PC-3 (cell line): ENCODE data around the gene TYMS. TPM values are rescaled to one million over a fixed set of nuclear protein-coding genes. Genes with fewer than 3 reads are reported as not detected.

Source experiments
- ATAC-seq: fragments of 200-7000 bp; cut with Tn5 transposase; 2 replicates; pipeline ENCODE4 v1.9.1; 2020; ENCODE audit warnings: mild to moderate bottlenecking, moderate library complexity
- BruUV-seq: library from RNA; stranded (reverse); fragments of 400-500 nt; replicated peaks from 2 replicates; lab custom pipeline; 2021; lab: Mats Ljungman, UMichigan
- CTCF ChIA-PET: fragments of 300-600 bp; sonication (Branson Sonifier 250); formaldehyde crosslinking; loops from one replicate; lab custom pipeline; 2022; ENCODE audit warnings: antibody characterized with exemption; lab: Charles Lee
- POLR2A ChIA-PET: fragments of 300-600 bp; sonication (Branson Sonifier 250); formaldehyde crosslinking; loops from one replicate; lab custom pipeline; 2022; ENCODE audit warnings: antibody characterized with exemption; ENCODE audit not compliant: unreplicated experiment; lab: Charles Lee
- DNase-seq: peaks from one replicate; pipeline ENCODE4 v3.0.0-alpha.2; 2015
- H2AFZ ChIP-seq: fragments of 300-600 bp; sonication (generic); 2 replicates; pipeline ENCODE4 v1.6.0; 2016; ENCODE audit warnings: antibody characterized with exemption, low read length
- H3F3A ChIP-seq: fragments of 300-600 bp; sonication (generic); one replicate; pipeline ENCODE4 v1.6.0; 2017; ENCODE audit warnings: antibody characterized with exemption, low read length, control low read depth, mild to moderate bottlenecking; ENCODE audit not compliant: unreplicated experiment
- H3K27ac ChIP-seq: fragments of 300-600 bp; sonication (generic); 2 replicates; pipeline ENCODE4 v1.5.1; 2016; ENCODE audit warnings: mild to moderate bottlenecking, low read length
- H3K27me3 ChIP-seq: fragments of 300-600 bp; sonication (generic); 2 replicates; pipeline ENCODE4 v1.6.1; 2016; ENCODE audit warnings: low read length, mixed read lengths
- H3K36me3 ChIP-seq: fragments of 300-600 bp; sonication (generic); 2 replicates; pipeline ENCODE4 v1.6.1; 2016; ENCODE audit warnings: low read depth, mixed run types, low read length, mixed read lengths
- H3K4me1 ChIP-seq: fragments of 300-600 bp; sonication (generic); 2 replicates; pipeline ENCODE4 v1.5.1; 2016; ENCODE audit warnings: low read length; ENCODE audit not compliant: insufficient read depth
- H3K4me2 ChIP-seq: fragments of 300-600 bp; sonication (generic); 2 replicates; pipeline ENCODE4 v1.6.0; 2016; ENCODE audit warnings: low read length
- H3K4me3 ChIP-seq: fragments of 300-600 bp; sonication (generic); 2 replicates; pipeline ENCODE4 v1.5.1; 2016; ENCODE audit warnings: mild to moderate bottlenecking, low read length, mixed read lengths
- H3K79me2 ChIP-seq: fragments of 300-600 bp; sonication (generic); 2 replicates; pipeline ENCODE4 v1.6.1; 2017; ENCODE audit warnings: low read length, mixed read lengths
- H3K9ac ChIP-seq: fragments of 300-600 bp; sonication (generic); 2 replicates; pipeline ENCODE4 v1.6.0; 2016; ENCODE audit warnings: mild to moderate bottlenecking, low read length
- H3K9me2 ChIP-seq: fragments of 300-600 bp; sonication (generic); replicated peaks from 2 replicates; pipeline ENCODE4 v1.6.1; 2016; ENCODE audit warnings: mixed run types, low read length, mixed read lengths
- H3K9me3 ChIP-seq: fragments of 300-600 bp; sonication (generic); 2 replicates; pipeline ENCODE4 v1.6.1; 2016; ENCODE audit warnings: low read length, mixed read lengths
- H4K20me1 ChIP-seq: fragments of 300-600 bp; sonication (generic); 2 replicates; pipeline ENCODE4 v1.6.1; 2016; ENCODE audit warnings: low read length, mixed read lengths
- CTCF ChIP-seq: fragments of 300-600 bp; sonication (generic); conservative IDR thresholded peaks from 2 replicates; pipeline ENCODE4 v1.5.1; 2017; ENCODE audit warnings: antibody characterized with exemption, low read depth, mild to moderate bottlenecking, low read length
- EZH2 ChIP-seq: fragments of 300-600 bp; sonication (generic); IDR thresholded peaks from one replicate; pipeline ENCODE4 v1.6.1; 2017; ENCODE audit warnings: antibody characterized with exemption, mild to moderate bottlenecking, low read length; ENCODE audit not compliant: unreplicated experiment
- EZH2phosphoT487 ChIP-seq: fragments of 300-600 bp; sonication (generic); IDR thresholded peaks from 2 replicates; pipeline ENCODE4 v1.6.1; 2018; ENCODE audit warnings: mild to moderate bottlenecking, antibody characterized with exemption, low read length, borderline replicate concordance
- intact Hi-C: fragments of 100-400 bp; cut with micrococcal nuclease; formaldehyde crosslinking; loops from 2 replicates; pipeline ENCODE4 v1.9.0; 2023
- total RNA-seq: library from RNA; depleted of rRNA; stranded (reverse); fragments of >200 nt; gene quantifications from 2 replicates; pipeline ENCODE4 v1.2.3, GENCODE V29; 2014

The TYMS gene
- total RNA-seq, 1 experiment from 2014 or later: 63.2 TPM

GRCh38 chr18:655445-655844, 2.0 kb upstream of the TYMS start:
- no peak overlapping the region for H2AFZ ChIP-seq
- ChIA-PET POLR2A (no interaction called here), CTCF (no interaction called here)
- no peak for TF ChIP-seq EZH2phosphoT487
- no peak for TF ChIP-seq CTCF
- no peak for TF ChIP-seq EZH2
- peaks cover 20% of the 10 kb centered on the region for H3K4me1 ChIP-seq
- no peak overlapping the region for H3K4me3 ChIP-seq
- H3K36me3 ChIP-seq: peaks cover 16% of the 10 kb centered on the region
- no peak overlapping the region for H3K9ac ChIP-seq
- no peaks in the 10 kb centered on the region for H3K9me2 ChIP-seq
- ATAC-seq (no peak), DNase-seq (no peak)
- no peak overlapping the region for H3K4me2 ChIP-seq
- H3K27ac ChIP-seq: no peak overlapping the region
- H3F3A ChIP-seq: no peaks in the 10 kb centered on the region
- H3K79me2 ChIP-seq: peaks cover 38% of the 10 kb centered on the region
- no peaks in the 10 kb centered on the region for H3K27me3 ChIP-seq
- H3K9me3 ChIP-seq: no peaks in the 10 kb centered on the region
- BruUV-seq: no TSS peak
- intact Hi-C loops: loop anchor here (10.0 kb wide), 1 partner anchor 49 kb away; no protein-coding TSS in a partner anchor
- H4K20me1 ChIP-seq: no peaks in the 10 kb centered on the region

- peak; percentile 84 for ATAC-seq
- ChIA-PET POLR2A (interaction anchor here (0.6 to 1.0 kb wide), 5 partner anchors 19 to 426 kb away, joined by 3 read pairs; no protein-coding TSS in a partner anchor), CTCF (interaction anchor here (0.9 to 1.7 kb wide), 4 partner anchors 9 to 54 kb away, joined by 5 to 12 read pairs (median 6); partner anchors contain the start of gene ENOSF1)
- no peaks in the 10 kb centered on the region for H3K9me2 ChIP-seq
- H3K79me2 ChIP-seq: peaks cover 57% of the 10 kb centered on the region
- H4K20me1 ChIP-seq: 0 out of 2 replicates have a peak, but pooled peaks cover 4% of the 10 kb centered on the region
- DNase-seq: peak; percentile 96
- H3K4me3 ChIP-seq: peak overlapping the region; percentile 94
- TF ChIP-seq EZH2phosphoT487: no peak
- no peak for TF ChIP-seq CTCF
- no peak for TF ChIP-seq EZH2
- no peaks in the 10 kb centered on the region for H3K27me3 ChIP-seq
- H3K27ac ChIP-seq: peak overlapping the region; percentile 79
- no peaks in the 10 kb centered on the region for H3K9me3 ChIP-seq
- no peaks in the 10 kb centered on the region for H3F3A ChIP-seq
- TSS peak; percentile 38 for BruUV-seq
- peaks cover 32% of the 10 kb centered on the region for H3K36me3 ChIP-seq
- H3K9ac ChIP-seq: peak overlapping the region; percentile 96
- intact Hi-C loops: loop anchor here (10.0 kb wide), 1 partner anchor 47 kb away; no protein-coding TSS in a partner anchor
- peak overlapping the region; percentile 99 for H3K4me2 ChIP-seq
- H2AFZ ChIP-seq: peak overlapping the region; percentile 90
- peaks cover 16% of the 10 kb centered on the region for H3K4me1 ChIP-seq
Measured at GRCh38 chr18:658001-658946, 821 bp downstream of the TYMS start.
